GM15510 (cell line): Measurements from ENCODE around the gene ANKMY1.

Experiments used
- POLR2A ChIP-seq: IDR thresholded peaks from 3 replicates; pipeline ENCODE4 v1.6.1; 2011; ENCODE audit warnings: borderline replicate concordance; ENCODE audit not compliant: insufficient read length; ENCODE audit errors: extremely low read depth

The ANKMY1 gene

GRCh38 chr2:240568678-240569522, 11.1 kb upstream of the ANKMY1 start:
- TF ChIP-seq POLR2A = peak; percentile 48

DNA sequence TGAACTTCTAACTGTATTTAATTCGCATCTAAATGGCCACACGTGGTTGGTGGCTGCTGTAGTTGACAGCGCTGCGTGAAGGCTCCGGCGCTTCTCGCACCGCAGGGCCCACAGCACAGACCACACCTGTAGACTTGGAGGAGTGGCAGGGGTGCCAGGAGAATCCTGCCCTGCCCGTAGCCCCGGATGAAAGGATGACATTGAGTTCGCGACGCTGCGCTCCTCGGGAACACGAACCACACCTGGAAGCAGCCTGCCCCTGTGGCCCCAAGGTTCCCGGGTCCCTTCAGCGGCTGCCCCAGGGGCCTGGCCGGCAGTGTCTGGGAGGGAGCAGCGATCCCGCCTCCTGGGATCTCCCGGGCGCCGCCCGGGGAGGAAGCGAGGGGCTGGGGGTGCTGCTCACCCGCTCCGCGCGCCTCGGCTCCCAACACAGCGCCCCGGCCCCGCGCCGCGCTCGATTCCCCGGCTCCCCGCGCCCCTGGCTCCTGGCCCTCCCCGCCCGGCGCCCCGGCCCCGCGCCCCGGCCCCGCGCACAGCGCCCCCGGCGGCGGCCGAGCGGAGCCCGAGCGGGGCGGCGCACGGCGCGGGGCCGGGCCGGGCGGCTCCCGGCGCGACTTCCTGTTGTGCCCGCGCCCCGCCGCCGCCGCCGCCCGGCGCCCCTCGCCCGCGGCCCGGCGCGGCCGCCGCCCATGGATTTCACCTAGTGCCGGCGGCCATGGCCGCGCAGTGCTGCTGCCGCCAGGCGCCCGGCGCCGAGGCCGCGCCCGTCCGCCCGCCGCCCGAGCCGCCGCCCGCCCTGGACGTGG, 10.3 kb upstream of the ANKMY1 start, which contains the start of gene RNPEPL1:
Gene RNPEPL1, plus strand, starts transcription at position 613 of the 806 bp plus-strand sequence. Its CDS starts 103 bp downstream, at position 716.
- TF ChIP-seq POLR2A = no peak

- no peak for TF ChIP-seq POLR2A
Measured at GRCh38 chr2:240567137-240567871, 9.5 kb upstream of the ANKMY1 start.

- peak; percentile 49 for TF ChIP-seq POLR2A
Measured at GRCh38 chr2:240566203-240567136, 8.7 kb upstream of the ANKMY1 start.

GRCh38 chr2:240565333-240566202, 7.8 kb upstream of the ANKMY1 start:
- TF ChIP-seq POLR2A = peak; percentile 75

GRCh38 chr2:240564561-240565332, 7.0 kb upstream of the ANKMY1 start:
- TF ChIP-seq POLR2A = no peak

DNA sequence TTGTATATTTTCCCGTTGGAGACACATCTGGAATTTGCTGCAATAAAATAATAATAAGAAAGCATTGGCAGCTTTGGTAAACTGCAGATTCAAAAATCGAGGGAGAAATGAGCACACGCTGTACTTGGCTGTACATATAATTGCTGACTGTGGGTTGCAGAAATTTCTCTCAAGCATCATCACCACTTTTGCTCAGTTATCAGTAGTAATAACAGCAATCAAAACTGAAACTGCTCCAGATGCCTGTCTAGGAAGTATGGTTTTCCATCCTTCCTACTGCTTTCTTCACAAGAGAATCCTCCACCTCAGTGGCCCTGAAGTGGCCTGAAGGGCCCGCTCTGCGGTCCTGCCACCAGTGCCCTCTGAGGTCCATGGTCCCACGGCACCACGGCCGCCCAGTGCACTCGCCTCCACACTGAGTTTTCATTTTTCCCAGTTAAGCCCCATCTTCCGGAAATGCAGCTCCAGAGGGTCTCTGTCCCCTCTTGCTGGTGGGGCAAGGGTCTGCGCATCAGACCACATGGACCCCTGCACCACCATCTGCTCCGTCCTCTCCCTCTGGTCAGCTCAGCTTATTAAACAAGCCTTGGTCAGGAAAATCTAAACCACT, 6.3 kb upstream of the ANKMY1 start:
- no peak for TF ChIP-seq POLR2A

DNA sequence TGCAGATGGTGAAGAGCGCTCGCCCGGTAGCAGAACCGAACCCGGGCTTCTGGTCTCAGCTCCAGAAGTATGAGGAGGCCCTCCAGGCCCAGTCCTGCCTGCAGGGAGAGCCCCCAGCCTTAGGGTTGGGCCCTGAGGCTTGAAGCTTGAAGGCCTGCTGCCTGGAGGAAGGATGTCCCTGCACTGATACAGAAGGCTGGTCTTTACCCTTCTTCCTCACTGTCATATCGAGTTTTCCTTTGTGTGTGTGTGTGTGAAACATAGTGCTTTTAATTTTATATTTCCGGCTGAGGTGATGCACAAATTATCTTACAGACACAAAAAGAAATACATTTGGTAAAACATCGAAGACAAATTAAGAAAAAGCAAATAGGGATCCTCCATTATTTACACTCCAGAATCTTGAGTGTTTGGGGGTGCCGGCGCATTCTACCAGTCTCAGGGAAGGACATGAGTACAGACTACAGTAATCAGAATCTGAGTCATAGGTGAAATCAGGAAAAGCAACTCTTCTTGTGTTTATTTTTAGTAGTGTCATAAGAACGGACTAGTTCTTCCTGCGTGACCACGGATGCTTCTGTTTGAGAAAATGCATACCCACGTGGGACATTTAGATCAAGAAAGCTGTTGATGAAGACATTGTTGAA, 3.7 kb upstream of the ANKMY1 start:
- TF ChIP-seq POLR2A = no peak

DNA sequence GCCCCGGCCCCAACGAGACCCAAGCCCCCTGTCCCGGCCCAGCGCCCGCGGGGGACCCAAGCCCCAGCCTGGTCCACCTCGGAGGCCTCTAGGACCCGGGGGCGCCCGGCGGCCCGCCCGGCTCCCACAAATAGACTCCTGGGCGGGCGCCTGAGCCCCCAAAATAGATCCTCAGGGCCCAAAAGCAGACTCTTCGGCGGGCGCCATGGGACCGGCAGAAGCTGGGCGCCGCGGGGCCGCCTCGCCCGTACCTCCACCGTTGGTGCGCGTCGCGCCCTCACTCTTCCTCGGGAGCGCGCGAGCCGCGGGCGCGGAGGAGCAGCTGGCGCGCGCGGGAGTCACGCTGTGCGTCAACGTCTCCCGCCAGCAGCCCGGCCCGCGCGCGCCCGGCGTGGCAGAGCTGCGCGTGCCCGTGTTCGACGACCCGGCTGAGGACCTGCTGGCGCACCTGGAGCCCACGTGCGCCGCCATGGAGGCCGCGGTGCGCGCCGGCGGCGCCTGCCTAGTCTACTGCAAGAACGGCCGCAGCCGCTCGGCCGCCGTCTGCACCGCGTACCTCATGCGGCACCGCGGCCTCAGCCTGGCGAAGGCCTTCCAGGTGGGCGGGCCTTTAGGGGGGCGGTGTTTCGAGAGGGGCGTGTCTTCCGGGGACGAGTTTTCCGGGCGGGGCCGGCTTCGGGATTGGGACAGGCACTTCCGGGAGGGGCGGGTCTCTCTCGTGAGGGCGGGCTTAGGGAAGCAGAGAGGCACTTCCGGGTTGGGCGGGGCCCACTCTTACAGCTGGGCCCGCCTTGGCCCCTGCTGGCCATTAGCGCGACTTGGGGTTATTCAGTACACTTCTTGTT, 2.9 kb upstream of the ANKMY1 start:
- peak; percentile 98 for TF ChIP-seq POLR2A

GRCh38 chr2:240560084-240560479, 2.3 kb upstream of the ANKMY1 start, which contains the start of gene DUSP28:
TSS of gene DUSP28 (plus strand) at chr2:240560357. CDS start at chr2:240560685, 328 bp downstream.
- TF ChIP-seq POLR2A = peak; percentile 91
